GM23248 (cell line): Measurements from ENCODE around the gene DNA2.

Experiments
- EZH2 ChIP-seq: fragments of 200-600 bp; sonication (generic); IDR thresholded peaks from 2 replicates; pipeline ENCODE4 v1.6.1; 2018; ENCODE audit warnings: antibody characterized with exemption, mild to moderate bottlenecking; ENCODE audit not compliant: insufficient read depth, poor library complexity, severe bottlenecking
- EZH2phosphoT487 ChIP-seq: fragments of 200-600 bp; sonication (generic); IDR thresholded peaks from 2 replicates; pipeline ENCODE4 v1.6.1; 2018; ENCODE audit warnings: antibody characterized with exemption, moderate library complexity, mild to moderate bottlenecking, low read depth; ENCODE audit not compliant: insufficient read depth

DNA sequence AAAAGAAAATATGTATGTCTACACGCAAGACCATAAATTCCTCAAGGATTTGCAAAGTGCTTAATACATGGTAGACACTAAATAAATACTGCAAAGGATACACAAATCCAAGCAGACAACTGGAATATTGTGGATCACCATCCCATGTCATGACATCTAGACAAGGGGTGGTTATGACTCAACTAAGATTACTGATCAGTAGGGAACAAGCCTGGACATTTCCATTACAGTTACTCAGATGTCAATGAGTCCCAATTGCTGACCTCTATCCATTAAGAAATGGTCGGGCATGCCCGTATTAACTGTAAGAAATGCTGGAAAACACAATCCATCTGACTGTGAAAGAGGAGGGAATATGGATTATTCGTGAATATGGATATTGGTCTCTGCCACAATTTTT is 37.1 kb downstream of the DNA2 start:
- TF ChIP-seq EZH2phosphoT487 (no peak), EZH2 (no peak)
